HG03342 (cell line): ENCODE data around the gene PRCP.

Experiments used
- ATAC-seq: cut with Tn5 transposase; IDR thresholded peaks from one replicate; pipeline ENCODE4 v1.9.1; 2021; ENCODE audit warnings: mild to moderate bottlenecking, moderate library complexity; ENCODE audit not compliant: unreplicated experiment

PRCP gene

GRCh38 chr11:82790723-82791484 is 109.3 kb downstream of the PRCP start:
- ATAC-seq: no peak

- no peak for ATAC-seq
These were observed 112.2 kb downstream of the PRCP start for GRCh38 chr11:82787981-82788380.

- ATAC-seq: no peak
These were observed 113.4 kb downstream of the PRCP start for GRCh38 chr11:82786836-82787235.

GRCh38 chr11:82786001-82786400 is 114.2 kb downstream of the PRCP start:
- ATAC-seq: no peak

GRCh38 chr11:82782825-82783374 is 117.3 kb downstream of the PRCP start:
- ATAC-seq: no peak

GRCh38 chr11:82778776-82779175 is 121.5 kb downstream of the PRCP start:
- no peak for ATAC-seq

GRCh38 chr11:82776377-82776776 is 123.9 kb downstream of the PRCP start:
- ATAC-seq: no peak

GRCh38 chr11:82775736-82776346 is 124.4 kb downstream of the PRCP start:
- ATAC-seq: peak; percentile 100

- no peak for ATAC-seq
These were observed 125.0 kb downstream of the PRCP start for GRCh38 chr11:82775218-82775617.
